Measurements from ENCODE around the gene ABLIM2. TPM values are rescaled to one million over a fixed set of nuclear protein-coding genes. Genes with fewer than 3 reads are reported as not detected.

Gene ABLIM2
- total and polyA plus RNA-seq, 2 of the 4 experiments (the other 2 are of a cell fraction): under 0.01 to 0.10 TPM

DNA sequence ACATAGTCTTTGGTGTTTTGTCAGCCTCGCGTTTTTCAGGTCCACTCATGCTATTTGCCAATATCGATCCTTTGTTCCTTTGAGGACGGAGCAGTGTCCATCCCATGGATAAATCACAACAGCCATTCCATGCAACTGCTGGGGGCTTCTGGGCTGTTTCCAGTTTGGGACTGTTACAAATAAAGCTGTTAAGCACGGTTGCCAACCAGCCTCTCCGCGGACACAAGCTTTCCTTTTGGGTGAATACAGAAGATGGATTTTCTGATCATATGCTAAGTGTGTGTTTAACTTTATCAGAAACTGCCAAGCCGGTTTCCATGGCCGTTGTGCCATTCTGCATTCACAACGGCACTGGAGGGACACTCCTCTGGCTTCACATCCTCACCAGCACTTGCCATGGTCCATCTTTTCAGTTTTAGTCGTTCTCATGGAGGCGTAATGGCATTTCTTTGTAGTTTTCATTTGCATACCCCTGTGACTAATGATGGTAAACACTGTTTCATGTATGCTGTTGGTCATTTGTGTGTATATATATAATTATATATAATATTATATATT lies 67.8 kb downstream of the ABLIM2 start:
- no peaks in the 10 kb centered on the region for H3K36me3 ChIP-seq (ENCODE audit: control insufficient read depth, insufficient read depth, low read length)
- no TSS peak for BruUV-seq (replicated peaks)
- H3K14ac ChIP-seq (replicated peaks; ENCODE audit: low read depth, low read length): no peak overlapping the region
- H2BK120ac ChIP-seq (ENCODE audit: low read depth, low read length): no peak overlapping the region
- no peak overlapping the region for H2AFZ ChIP-seq (replicated peaks; ENCODE audit: low read length, poor library complexity)
- dilution Hi-C loops (cut with HindIII; ENCODE audit: low sequenced_read_pairs, unreplicated experiment) (no loop called here), in situ Hi-C loops (cut with MboI; ENCODE audit: low sequenced_read_pairs) (no loop called here), intact Hi-C loops (cut with micrococcal nuclease) (no loop called here)
- H4K20me1 ChIP-seq (ENCODE audit: insufficient read depth, low read length): no peaks in the 10 kb centered on the region
- no peak overlapping the region for H4K8ac ChIP-seq (ENCODE audit: low read depth in 2 of 2, low read length in 2 of 2)
- H3K56ac ChIP-seq (ENCODE audit: extremely low read depth, insufficient read depth, low read length): no peak overlapping the region
- 55% methylated on average over 6 of the region's 12 CpGs; no CpG with 5 or more reads in 1 of the 2 experiments for WGBS, 2 experiments (ENCODE audit: extremely low coverage in 2 of 2, insufficient read length in 1 of 2)
- no peak overlapping the region for H3K27ac ChIP-seq (ENCODE audit: insufficient read depth, low read length)
- TF ChIP-seq ELK1 (IDR thresholded peaks at IDR 0.05; ENCODE audit: borderline replicate concordance, low read depth, low read length) (no peak), BHLHE40 (IDR thresholded peaks at IDR 0.05; ENCODE audit: low read depth, low read length) (no peak), USF2 (IDR thresholded peaks at IDR 0.05; ENCODE audit: low read depth, low read length) (no peak)
- CTCF ChIA-PET: no interaction called here
- H4K91ac ChIP-seq (ENCODE audit: insufficient read depth, low read depth, low read length): no peak overlapping the region
- no peak overlapping the region for H3K4ac ChIP-seq (ENCODE audit: low read depth, low read length)
- ATAC-seq (ENCODE audit: low read depth) (no peak), DNase-seq (no peak)
- no peak overlapping the region for H3K4me3 ChIP-seq (ENCODE audit: insufficient read depth, low read depth, low read length)
- POLR2A ChIA-PET (ENCODE audit: unreplicated experiment): no interaction called here
- no peak overlapping the region for H2AK9ac ChIP-seq (replicated peaks; ENCODE audit: low read depth, low read length, poor library complexity)
- no peak overlapping the region for H2AK5ac ChIP-seq (ENCODE audit: low read depth, low read length)
- H3K9ac ChIP-seq (ENCODE audit: low read depth, low read length): no peak overlapping the region
- peaks cover 7% of the 10 kb centered on the region for H3K9me3 ChIP-seq (ENCODE audit: control insufficient read depth, insufficient read depth, low read length)
- H3K4me2 ChIP-seq (ENCODE audit: low read depth, low read length): no peak overlapping the region
- no peak overlapping the region for H3K23ac ChIP-seq (ENCODE audit: low read depth, low read length)
- H3K27me3 ChIP-seq (ENCODE audit: control insufficient read depth, insufficient read depth, low read length): peaks cover 12% of the 10 kb centered on the region
- H2BK5ac ChIP-seq (ENCODE audit: low read depth, low read length, poor library complexity, severe bottlenecking): no peak overlapping the region
- H3K79me1 ChIP-seq (ENCODE audit: low read depth in 1 of 2, low read length in 2 of 2): no peaks in the 10 kb centered on the region
- H3K4me1 ChIP-seq (ENCODE audit: control insufficient read depth, insufficient read depth, low read length): no peaks in the 10 kb centered on the region
- no peak overlapping the region for H3K18ac ChIP-seq (ENCODE audit: low read depth, low read length)
- H4K5ac ChIP-seq (ENCODE audit: low read depth, low read length): no peak overlapping the region
- no peak overlapping the region for H2BK20ac ChIP-seq (ENCODE audit: low read depth, low read length)
- no peak overlapping the region for H2BK15ac ChIP-seq (ENCODE audit: low read depth, low read length)
- H3K9me1 ChIP-seq (ENCODE audit: insufficient read depth, low read length): no peaks in the 10 kb centered on the region
